Measurements from ENCODE around the gene NR1D1. TPM values are rescaled to one million over a fixed set of nuclear protein-coding genes. Genes with fewer than 3 reads are reported as not detected.

NR1D1 gene
- polyA plus RNA-seq, 1 donor: 4.1 TPM

DNA sequence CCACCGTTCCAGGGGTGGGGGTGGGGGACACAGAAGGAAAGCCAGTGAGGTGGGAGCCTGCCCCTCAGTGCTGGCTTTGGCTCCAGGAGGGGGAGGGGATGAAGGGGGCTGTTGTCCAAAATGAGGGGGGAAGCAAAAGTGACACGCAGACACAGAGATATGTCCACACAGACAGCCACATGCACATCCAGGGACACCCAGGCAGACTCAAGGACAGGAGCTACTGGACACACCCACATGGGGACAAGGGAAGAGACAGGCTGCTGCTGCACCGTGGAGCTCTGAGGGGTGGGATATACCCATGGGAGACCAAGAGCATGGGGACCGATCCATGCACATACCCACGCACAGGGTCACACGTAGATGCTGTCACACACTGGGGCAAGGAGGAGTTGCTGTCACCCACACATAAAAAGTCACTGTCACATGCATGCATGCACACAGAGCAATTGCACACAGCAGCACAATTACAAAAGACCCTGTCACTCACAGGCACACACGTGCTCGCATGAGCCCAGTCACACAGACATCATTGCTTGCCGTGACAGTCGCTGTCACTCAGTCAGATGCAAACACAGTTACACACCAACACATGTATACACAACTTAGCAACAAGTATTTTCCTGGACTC, 36.4 kb downstream of the NR1D1 start:
- DNase-seq: no peak

DNA sequence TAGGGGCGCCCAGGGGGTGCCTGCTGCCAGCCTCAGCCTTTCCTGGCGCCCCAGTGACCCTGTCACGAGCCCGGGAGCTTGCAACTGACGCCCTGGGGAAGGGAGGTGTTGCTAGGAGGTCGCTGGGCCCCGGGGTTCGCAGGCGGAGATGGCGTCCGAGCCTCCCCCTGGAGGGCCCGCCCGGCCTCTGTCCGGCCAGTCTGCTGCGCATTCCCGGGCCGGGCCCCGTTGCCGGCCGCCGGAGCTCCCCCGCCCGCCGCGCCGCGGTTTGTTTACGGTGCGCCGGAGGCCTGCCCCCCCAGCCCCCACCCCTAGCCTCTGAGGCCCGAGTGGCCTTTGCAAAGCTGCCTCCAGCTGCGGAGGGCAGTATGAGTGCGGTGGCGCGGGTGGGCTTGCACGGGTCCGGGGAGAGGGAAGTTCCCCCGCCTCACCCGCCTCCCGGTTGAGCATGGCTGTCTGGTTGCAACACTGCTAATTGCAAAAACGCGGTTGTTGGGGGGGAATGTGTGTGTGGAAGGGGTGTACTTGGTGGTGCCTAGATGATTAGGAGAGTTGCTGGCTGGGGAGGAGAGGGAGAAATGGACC, 37.1 kb downstream of the NR1D1 start:
- DNase-seq: peak; percentile 29

DNA sequence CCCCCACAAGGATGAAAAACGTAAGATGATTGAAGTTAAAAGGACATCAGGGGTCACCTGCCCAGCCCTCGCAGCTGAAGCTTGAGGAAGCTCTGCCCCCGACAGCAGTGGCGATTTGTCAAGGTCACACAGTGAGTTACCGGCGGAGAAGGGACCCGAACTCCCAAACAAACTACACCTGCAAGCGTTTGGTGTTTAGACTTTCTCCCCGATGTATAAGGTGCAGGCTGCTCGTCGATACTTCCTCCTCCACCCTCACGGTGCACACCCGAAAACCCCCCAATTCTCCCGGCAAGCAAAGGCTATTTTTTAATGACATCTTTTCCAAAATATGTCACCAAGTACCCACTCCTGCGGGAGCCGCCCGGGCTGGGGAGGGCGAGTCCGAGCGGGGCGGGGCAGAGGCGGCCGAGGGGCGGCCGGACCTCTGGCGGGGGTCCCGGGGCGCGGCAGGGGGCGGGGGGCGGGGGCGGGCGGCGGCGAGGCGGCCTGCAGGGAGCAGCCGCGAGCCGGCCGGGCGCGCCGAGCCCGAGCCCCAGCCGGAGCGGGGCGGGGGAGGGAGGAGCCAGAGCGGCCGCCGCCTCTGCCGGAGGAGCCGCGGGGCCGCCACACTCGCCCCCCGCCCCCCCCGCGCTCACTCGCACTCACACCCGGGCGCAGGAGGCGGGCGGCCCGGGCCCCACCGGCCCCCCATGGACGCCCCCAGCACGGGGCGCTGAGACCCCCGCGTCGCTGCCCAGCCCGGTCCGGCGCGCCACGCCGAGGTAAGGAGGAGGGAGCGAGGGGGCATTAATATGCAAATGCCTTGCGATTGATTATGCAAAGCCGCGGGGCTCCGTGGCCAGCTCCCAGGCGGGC, 37.8 kb downstream of the NR1D1 start, which contains the start of gene THRA:
Gene THRA (plus strand): TSS at position 637 of the 858 bp plus-strand sequence. CDS start 11,524 bp downstream, outside the sequence.
- peak; percentile 55 for DNase-seq

DNA sequence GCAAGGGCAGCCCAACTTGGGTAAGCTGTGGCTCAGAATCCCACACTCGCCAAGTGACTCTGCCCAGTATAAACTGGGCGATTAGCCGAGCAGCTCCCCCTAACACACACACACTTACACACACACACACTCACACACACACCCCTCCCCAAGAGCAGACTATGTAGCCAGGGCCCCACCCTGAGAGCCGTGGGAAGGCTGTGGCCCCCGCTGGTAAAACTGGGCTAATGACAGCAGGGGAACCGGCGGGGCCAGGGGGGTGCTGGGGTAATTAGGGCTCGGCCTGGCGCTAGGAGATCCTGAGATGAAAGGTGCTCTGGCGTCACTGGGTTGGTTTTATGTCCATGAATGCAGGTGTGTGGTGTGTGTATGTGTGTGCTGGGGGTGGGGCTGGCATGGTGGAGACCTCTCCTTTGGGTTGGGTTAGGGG, 38.8 kb downstream of the NR1D1 start:
- no peak for DNase-seq

DNA sequence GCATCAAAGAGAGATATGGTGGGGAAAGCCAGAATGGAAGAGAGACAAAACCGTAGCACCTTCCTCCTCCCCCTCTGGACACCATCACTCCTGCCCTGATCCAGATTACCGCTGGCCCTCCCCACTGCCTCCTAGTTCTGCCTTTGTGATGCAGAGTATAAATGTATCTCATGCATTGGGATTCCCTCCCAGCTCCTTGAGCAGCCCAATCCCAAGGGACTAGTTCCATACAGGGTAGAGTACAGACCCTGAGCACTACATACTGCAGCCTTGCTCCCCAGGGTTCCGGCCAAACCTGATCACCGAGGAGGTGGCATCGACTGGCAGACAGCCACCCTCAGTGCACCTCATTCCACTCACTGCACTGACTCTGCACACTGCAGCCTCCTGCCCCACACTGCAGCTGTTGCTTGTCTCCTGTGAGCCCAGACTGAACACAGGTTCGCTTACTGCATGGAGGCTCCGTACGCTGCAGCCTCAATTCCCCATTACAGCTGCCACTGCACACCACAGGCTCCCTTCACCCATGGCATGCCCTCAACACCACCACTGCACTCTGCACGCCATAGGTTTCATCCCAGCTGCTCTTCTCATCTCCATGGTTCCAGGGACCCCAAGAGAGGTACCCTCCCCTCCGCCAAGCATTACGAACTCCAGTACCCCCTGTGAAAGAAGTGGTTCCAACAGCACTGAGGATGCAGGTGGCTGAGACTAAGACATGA, 39.3 kb downstream of the NR1D1 start:
- no peak for DNase-seq

DNA sequence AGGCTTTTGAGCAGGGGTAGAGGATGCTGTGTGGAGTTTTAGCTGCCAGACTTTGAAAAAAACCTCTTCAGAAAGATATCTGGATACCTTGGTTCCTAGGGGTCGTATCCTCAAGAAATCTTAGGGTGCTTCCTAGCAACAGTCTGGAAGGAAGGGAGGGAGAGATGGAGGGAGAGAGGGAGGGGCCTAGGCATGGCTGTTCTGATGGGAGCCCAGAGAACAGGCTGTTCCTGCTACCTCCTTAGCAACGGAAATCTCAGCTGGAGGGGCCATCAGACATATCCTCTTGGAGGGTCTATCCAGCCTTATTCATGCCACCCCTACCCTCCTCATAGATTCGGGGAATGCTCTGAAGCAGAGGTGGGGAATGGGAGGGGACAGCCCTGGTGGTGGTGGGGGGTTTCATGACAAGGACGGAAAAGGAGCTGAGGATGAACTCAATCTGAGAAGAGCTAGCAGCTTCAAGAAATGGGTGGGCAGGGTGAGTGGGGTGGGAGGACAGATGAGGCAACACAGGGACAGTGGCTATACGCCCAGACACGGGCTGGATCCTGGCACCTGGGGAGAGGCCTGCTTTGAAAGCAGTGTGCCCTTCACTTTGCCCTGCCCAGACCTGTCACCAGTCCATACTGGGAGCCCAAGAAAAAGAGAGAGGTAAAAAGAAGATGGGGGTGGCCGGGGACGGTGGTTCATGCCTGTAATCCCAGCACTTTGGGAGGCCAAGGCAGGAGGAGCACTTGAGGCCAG, 40.5 kb downstream of the NR1D1 start:
- DNase-seq: no peak

DNA sequence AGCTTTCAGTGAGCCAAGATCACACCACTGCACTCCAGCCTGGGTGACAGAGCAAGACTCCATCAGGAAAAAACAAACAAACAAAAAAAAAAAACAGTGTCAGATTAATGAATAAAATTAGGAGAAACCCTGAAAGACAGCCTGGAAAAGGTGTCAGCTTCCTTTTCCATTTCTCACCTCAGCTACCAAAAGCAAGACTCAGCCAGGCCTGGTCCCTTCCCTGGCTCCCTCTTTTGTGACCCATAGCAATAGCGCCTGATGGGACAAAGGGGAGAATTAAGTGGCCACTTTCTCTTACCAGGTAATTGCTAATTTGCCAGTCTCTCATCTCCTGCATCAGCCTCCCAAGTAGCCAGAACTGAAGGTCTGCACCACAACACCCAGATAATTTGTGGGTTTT, 41.5 kb downstream of the NR1D1 start:
- no peak for DNase-seq

DNA sequence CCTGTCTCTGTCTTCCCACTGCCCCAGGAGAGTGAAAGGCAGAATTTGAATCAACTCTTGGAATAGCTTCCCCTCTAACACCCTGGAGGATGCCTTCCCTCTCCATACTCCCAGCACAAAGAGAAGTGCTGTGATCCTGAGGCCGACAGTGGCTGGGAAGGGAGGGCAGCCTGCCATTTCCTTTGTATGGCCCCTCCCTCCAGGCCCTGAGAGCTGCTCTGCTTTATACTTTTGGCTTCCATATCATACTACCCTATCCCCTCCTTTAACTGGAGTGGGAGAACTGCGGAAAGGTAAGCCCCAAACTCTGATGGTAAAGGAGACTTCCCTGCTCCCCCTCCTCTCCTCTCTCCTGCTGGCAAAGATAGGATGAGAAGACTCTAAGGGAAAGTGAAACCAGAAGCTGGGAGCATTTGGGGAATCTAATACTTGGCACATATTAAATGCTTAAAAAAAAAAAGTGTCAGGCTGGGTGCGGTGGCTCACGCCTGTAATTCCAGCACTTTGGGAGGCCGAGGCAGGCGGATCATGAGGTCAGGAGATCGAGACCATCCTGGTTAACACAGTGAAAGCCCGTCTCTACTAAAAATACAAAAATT, 42.1 kb downstream of the NR1D1 start:
- no peak for DNase-seq

DNA sequence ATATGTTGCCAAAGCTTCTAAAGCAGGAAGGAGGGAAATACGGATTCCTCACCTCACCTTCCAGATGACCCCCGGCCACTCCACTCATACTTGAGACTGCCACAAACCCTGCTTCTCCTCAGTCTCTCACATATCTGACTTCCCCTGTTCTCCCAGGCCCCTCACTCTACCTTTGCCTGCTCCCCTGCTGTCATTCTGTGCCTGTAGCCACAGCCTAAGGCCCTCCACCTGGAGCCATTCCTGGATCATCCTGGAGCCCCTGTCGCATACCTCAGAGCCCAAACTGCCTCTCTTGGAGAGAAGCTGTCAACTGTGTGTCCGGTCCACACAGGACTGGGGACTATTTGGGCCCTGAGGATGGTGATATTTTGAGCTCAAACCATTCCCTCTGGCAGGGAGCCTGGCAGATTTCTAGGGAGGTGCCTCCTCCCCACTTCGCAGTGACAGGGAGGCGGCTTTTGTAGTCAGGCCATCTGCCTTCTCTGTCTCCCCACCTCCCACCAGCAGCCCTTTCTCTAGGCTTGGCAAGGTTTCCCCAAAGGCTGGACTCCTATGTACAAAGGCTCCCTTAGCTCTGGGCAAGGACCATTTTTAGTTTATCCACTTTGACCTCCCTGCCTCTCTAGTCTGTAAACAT, 43.9 kb downstream of the NR1D1 start:
- no peak for DNase-seq

Other genes starting within 250 kb of the NR1D1 start
- gene IKZF3, start 236.3 kb downstream of the NR1D1 start, polyA plus RNA-seq (ENCODE audit: insufficient read length): 0.37 TPM
- gene ZPBP2, start 232.4 kb downstream of the NR1D1 start, polyA plus RNA-seq (ENCODE audit: insufficient read length): not detected
- gene GSDMB, start 182.0 kb downstream of the NR1D1 start, polyA plus RNA-seq (ENCODE audit: insufficient read length): 29.5 TPM
- gene ORMDL3, start 173.0 kb downstream of the NR1D1 start, polyA plus RNA-seq (ENCODE audit: insufficient read length): 96.3 TPM
- gene LRRC3C, start 172.9 kb downstream of the NR1D1 start, polyA plus RNA-seq (ENCODE audit: insufficient read length): not detected
- gene GSDMA, start 137.6 kb downstream of the NR1D1 start, polyA plus RNA-seq (ENCODE audit: insufficient read length): 2.9 TPM
- gene PSMD3, start 119.8 kb downstream of the NR1D1 start, polyA plus RNA-seq (ENCODE audit: insufficient read length): 106 TPM
- not detected for gene CSF3, start 85.1 kb downstream of the NR1D1 start, polyA plus RNA-seq (ENCODE audit: insufficient read length)
- 127 TPM for gene MED24, start 46.2 kb downstream of the NR1D1 start, polyA plus RNA-seq (ENCODE audit: insufficient read length)
- gene THRA, start 37.6 kb downstream of the NR1D1 start, polyA plus RNA-seq (ENCODE audit: insufficient read length): 48.2 TPM
- 197 TPM for gene MSL1, start 21.4 kb upstream of the NR1D1 start, polyA plus RNA-seq (ENCODE audit: insufficient read length)
- 124 TPM for gene CASC3, start 39.9 kb upstream of the NR1D1 start, polyA plus RNA-seq (ENCODE audit: insufficient read length)
- gene RAPGEFL1, start 76.9 kb upstream of the NR1D1 start, polyA plus RNA-seq (ENCODE audit: insufficient read length): 13.2 TPM
- gene WIPF2, start 118.7 kb upstream of the NR1D1 start, polyA plus RNA-seq (ENCODE audit: insufficient read length): 33.3 TPM
- gene CDC6, start 187.3 kb upstream of the NR1D1 start, polyA plus RNA-seq (ENCODE audit: insufficient read length): 32.9 TPM
- gene RARA, start 208.6 kb upstream of the NR1D1 start, polyA plus RNA-seq (ENCODE audit: insufficient read length): 34.3 TPM

Data from left kidney (tissue), 2 donors.